OCI-LY1 (cell line): ENCODE results near the gene CDH13.

Experiments
- H2AFZ ChIP-seq: fragments of 200-600 bp; sonication (generic), shearing (Covaris generic); 2 replicates; pipeline ENCODE4 v1.6.0; 2014; ENCODE audit warnings: antibody characterized with exemption, mild to moderate bottlenecking, low read length
- H3F3A ChIP-seq: fragments of 200-600 bp; sonication (generic), shearing (Covaris generic); 2 replicates; pipeline ENCODE4 v1.6.0; 2014; ENCODE audit warnings: mild to moderate bottlenecking, antibody characterized with exemption, low read length, moderate library complexity; ENCODE audit not compliant: insufficient read depth
- H3K27ac ChIP-seq: fragments of 200-600 bp; sonication (generic); 2 replicates; pipeline ENCODE4 v1.5.1; 2014; ENCODE audit warnings: low read length, mixed run types, mild to moderate bottlenecking, low read depth; ENCODE audit not compliant: poor library complexity, severe bottlenecking
- H3K27me3 ChIP-seq: fragments of 200-600 bp; sonication (generic); 2 replicates; pipeline ENCODE4 v1.6.0; 2014; ENCODE audit warnings: antibody characterized with exemption, mild to moderate bottlenecking, low read length, moderate library complexity; ENCODE audit not compliant: insufficient read depth
- H3K36me3 ChIP-seq: fragments of 200-600 bp; sonication (generic); 2 replicates; pipeline ENCODE4 v1.6.1; 2014; ENCODE audit warnings: mild to moderate bottlenecking, antibody characterized with exemption, low read length, moderate library complexity, mixed read lengths; ENCODE audit not compliant: insufficient read depth
- H3K4me1 ChIP-seq: fragments of 200-600 bp; sonication (generic); 2 replicates; pipeline ENCODE4 v1.5.1; 2014; ENCODE audit warnings: mild to moderate bottlenecking, low read length, moderate library complexity; ENCODE audit not compliant: insufficient read depth, severe bottlenecking
- H3K4me2 ChIP-seq: fragments of 200-600 bp; sonication (generic), shearing (Covaris generic); 2 replicates; pipeline ENCODE4 v1.6.1; 2014; ENCODE audit warnings: low read length
- H3K4me3 ChIP-seq: fragments of 200-600 bp; sonication (generic); 2 replicates; pipeline ENCODE4 v1.5.1; 2014; ENCODE audit warnings: low read length, low read depth, mild to moderate bottlenecking, mixed read lengths; ENCODE audit not compliant: poor library complexity, severe bottlenecking
- H3K79me2 ChIP-seq: fragments of 200-600 bp; shearing (Covaris generic); 2 replicates; pipeline ENCODE4 v1.6.1; 2016; ENCODE audit warnings: mixed run types, low read length, mixed read lengths; ENCODE audit not compliant: insufficient read depth
- H3K9ac ChIP-seq: fragments of 200-600 bp; sonication (generic), shearing (Covaris generic); 2 replicates; pipeline ENCODE4 v1.6.1; 2014; ENCODE audit warnings: mild to moderate bottlenecking, low read length, mixed read lengths
- H3K9me2 ChIP-seq: fragments of 200-600 bp; sonication (generic), shearing (Covaris generic); 2 replicates; pipeline ENCODE4 v1.6.1; 2014; ENCODE audit warnings: low read depth, mild to moderate bottlenecking, low read length, mixed read lengths
- H3K9me3 ChIP-seq: fragments of 200-600 bp; shearing (Covaris generic); 2 replicates; pipeline ENCODE4 v1.6.1; 2014; ENCODE audit warnings: low read length, mixed read lengths
- H4K20me1 ChIP-seq: fragments of 200-600 bp; sonication (generic), shearing (Covaris generic); 2 replicates; pipeline ENCODE4 v1.6.0; 2016; ENCODE audit warnings: mild to moderate bottlenecking, low read length; ENCODE audit not compliant: insufficient read depth
- EZH2 ChIP-seq: fragments of 200-600 bp; sonication (generic), shearing (Covaris generic); IDR thresholded peaks from 2 replicates; pipeline ENCODE4 v1.8.0; 2017; ENCODE audit warnings: borderline replicate concordance, mixed run types, mild to moderate bottlenecking, antibody characterized with exemption, low read length, moderate library complexity, mixed read lengths
- TF ChIP-seq, protein P1 (sequence below): fragments of 200-600 bp; sonication (generic), shearing (Covaris generic); IDR thresholded peaks from 2 replicates; pipeline ENCODE4 v1.5.1; 2017; ENCODE audit warnings: mild to moderate bottlenecking, antibody characterized with exemption, low read length, moderate library complexity, mixed read lengths

The CDH13 gene

DNA sequence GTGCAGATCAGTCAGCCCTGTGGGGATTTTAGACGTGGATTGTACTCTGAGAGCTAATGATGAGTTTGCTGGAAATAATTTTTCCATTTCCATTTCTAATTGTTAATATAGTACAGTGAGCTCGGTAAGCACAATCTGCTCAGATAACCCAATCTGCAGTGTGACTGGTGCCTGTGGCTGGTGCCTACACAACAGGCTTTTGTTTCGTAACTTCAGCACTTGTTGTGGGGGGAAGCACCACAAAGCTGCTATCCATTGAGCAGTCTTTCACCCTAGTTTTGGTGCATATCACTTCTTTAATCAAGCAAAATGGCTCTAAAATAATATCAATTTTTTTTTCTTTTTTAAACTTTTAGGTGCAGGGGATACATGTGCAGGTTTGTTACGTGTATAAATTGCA, 646.1 kb downstream of the CDH13 start:
- Histone ChIP-seq H3K4me2 (no peak overlapping the region), H2AFZ (no peak overlapping the region), H3K27me3 (no peaks in the 10 kb centered on the region), H3K79me2 (no peaks in the 10 kb centered on the region), H3K9me3 (no peaks in the 10 kb centered on the region), H3K27ac (no peak overlapping the region), H3F3A (no peaks in the 10 kb centered on the region), H4K20me1 (no peaks in the 10 kb centered on the region), H3K4me3 (no peak overlapping the region), H3K9ac (no peak overlapping the region), H3K9me2 (no peaks in the 10 kb centered on the region), H3K36me3 (no peaks in the 10 kb centered on the region), H3K4me1 (no peaks in the 10 kb centered on the region)
- no peak for TF ChIP-seq EZH2
- TF ChIP-seq, protein P1, sequence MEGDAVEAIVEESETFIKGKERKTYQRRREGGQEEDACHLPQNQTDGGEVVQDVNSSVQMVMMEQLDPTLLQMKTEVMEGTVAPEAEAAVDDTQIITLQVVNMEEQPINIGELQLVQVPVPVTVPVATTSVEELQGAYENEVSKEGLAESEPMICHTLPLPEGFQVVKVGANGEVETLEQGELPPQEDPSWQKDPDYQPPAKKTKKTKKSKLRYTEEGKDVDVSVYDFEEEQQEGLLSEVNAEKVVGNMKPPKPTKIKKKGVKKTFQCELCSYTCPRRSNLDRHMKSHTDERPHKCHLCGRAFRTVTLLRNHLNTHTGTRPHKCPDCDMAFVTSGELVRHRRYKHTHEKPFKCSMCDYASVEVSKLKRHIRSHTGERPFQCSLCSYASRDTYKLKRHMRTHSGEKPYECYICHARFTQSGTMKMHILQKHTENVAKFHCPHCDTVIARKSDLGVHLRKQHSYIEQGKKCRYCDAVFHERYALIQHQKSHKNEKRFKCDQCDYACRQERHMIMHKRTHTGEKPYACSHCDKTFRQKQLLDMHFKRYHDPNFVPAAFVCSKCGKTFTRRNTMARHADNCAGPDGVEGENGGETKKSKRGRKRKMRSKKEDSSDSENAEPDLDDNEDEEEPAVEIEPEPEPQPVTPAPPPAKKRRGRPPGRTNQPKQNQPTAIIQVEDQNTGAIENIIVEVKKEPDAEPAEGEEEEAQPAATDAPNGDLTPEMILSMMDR: no peak

DNA sequence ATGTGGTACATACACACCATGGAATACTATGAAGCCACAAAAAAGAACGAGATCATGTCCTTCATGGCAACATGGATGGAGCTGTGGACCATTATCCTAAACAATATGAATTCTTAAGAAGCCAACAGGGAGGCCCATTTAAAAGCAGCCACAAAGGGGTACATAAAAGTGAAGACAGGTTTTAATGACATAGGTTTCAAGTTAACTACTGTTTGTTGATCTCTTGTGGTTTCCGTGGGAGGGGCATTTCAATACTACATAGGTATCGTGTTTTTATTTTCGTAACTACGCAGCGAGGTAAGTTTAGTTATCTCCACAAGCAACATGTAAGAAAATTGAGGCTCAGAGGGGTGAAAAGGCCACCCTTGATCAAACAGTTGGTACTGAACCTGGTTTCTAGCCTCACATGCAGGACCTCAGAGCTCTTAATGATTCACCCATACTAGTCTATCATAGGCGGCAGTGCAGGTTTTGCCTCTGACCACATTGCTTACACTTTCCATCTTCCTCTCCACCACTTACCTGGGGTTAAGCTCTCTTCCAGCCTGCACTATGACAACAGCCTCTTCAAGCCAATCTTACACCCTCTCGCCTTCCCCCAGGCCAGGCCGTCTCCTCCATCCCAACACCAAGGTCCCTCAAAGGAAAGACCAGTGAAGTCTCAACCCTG, 646.9 kb downstream of the CDH13 start:
- no peaks in the 10 kb centered on the region for H3K4me1 ChIP-seq
- H3K9ac ChIP-seq: no peak overlapping the region
- H2AFZ ChIP-seq: no peak overlapping the region

DNA sequence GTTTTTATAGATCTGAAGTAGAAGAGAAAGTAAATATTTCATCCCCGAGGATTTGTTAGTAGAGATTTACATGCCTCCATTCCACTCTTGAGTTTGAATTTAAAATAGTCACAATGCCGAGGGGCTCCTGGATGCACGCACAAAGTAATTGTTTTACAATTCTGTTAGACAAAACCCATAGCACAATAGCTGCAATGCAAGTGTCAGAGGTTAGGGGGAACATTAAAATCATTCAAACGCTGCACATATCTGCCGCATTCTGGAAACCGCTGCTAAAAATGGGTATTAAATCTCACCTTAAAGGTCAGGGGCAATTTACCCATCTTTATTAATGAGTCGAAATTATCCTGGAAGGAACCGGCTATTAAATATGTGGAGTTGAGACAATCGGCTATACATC, 652.5 kb downstream of the CDH13 start:
- TF ChIP-seq, protein P1: no peak
- TF ChIP-seq EZH2: no peak
- no peaks in the 10 kb centered on the region for H4K20me1 ChIP-seq
- no peaks in the 10 kb centered on the region for H3K9me3 ChIP-seq
- H3K27me3 ChIP-seq: no peaks in the 10 kb centered on the region
- H3F3A ChIP-seq: no peaks in the 10 kb centered on the region
- H3K4me3 ChIP-seq: no peak overlapping the region
- no peak overlapping the region for H3K4me2 ChIP-seq
- no peak overlapping the region for H2AFZ ChIP-seq
- no peaks in the 10 kb centered on the region for H3K4me1 ChIP-seq
- no peaks in the 10 kb centered on the region for H3K9me2 ChIP-seq
- H3K79me2 ChIP-seq: no peaks in the 10 kb centered on the region
- H3K36me3 ChIP-seq: no peaks in the 10 kb centered on the region
- H3K27ac ChIP-seq: no peak overlapping the region
- H3K9ac ChIP-seq: no peak overlapping the region

More for the DNA sequence above, 646.9 kb downstream of the CDH13 start:
- H3F3A ChIP-seq: no peaks in the 10 kb centered on the region
- no peaks in the 10 kb centered on the region for H3K36me3 ChIP-seq
- no peak overlapping the region for H3K4me2 ChIP-seq
- no peaks in the 10 kb centered on the region for H3K79me2 ChIP-seq
- no peaks in the 10 kb centered on the region for H4K20me1 ChIP-seq
- H3K9me3 ChIP-seq: no peaks in the 10 kb centered on the region
- H3K27me3 ChIP-seq: no peaks in the 10 kb centered on the region
- no peak for TF ChIP-seq EZH2
- TF ChIP-seq, protein P1: no peak
- H3K9me2 ChIP-seq: no peaks in the 10 kb centered on the region
- H3K4me3 ChIP-seq: no peak overlapping the region
- H3K27ac ChIP-seq: no peak overlapping the region
